Cardiac muscle cell (in vitro differentiated cells and primary cell): ENCODE results near the gene FCHO1. TPM values are rescaled to one million over a fixed set of nuclear protein-coding genes. Genes with fewer than 3 reads are reported as not detected.

ENCODE experiments used
- DNase-seq, 2 donors: peaks; one replicate each; pipeline versions ENCODE4 v3.0.0 to v3.0.0-alpha.2; 2010 to 2017; ENCODE audit warnings: low read depth in 1 of 2, low spot score in 1 of 2
- H3K27ac ChIP-seq: fragments of 200-600 bp; sonication (generic); 2 replicates; pipeline ENCODE4 v1.5.1; 2016
- H3K27me3 ChIP-seq: fragments of 200-600 bp; sonication (generic); 2 replicates; pipeline ENCODE4 v1.6.0; 2016; ENCODE audit warnings: control low read depth
- H3K36me3 ChIP-seq: fragments of 200-600 bp; sonication (generic); 2 replicates; pipeline ENCODE4 v1.5.1; 2016; ENCODE audit warnings: control low read depth
- H3K4me1 ChIP-seq: fragments of 200-600 bp; sonication (generic); 2 replicates; pipeline ENCODE4 v1.8.1; 2017; ENCODE audit warnings: low read depth, mild to moderate bottlenecking, mixed run types
- H3K4me3 ChIP-seq: fragments of 200-600 bp; sonication (generic); 2 replicates; pipeline ENCODE4 v1.5.1; 2016; ENCODE audit warnings: mild to moderate bottlenecking
- H3K9me3 ChIP-seq: fragments of 200-600 bp; sonication (generic); 2 replicates; pipeline ENCODE4 v1.5.1; 2017; ENCODE audit warnings: low read depth, mild to moderate bottlenecking, control low read depth
- polyA plus RNA-seq: library from polyadenylated mRNA; unstranded; fragments of >200 nt; fragmentation: Nextera tagmentation; extraction: Ambion mirVana; gene quantifications from 2 replicates; pipeline ENCODE4 v1.2.1, GENCODE V29; 2016
- total RNA-seq: library from RNA; depleted of rRNA; stranded (reverse); fragments of >200 nt; gene quantifications from 2 replicates; pipeline ENCODE4 v1.2.3, GENCODE V29; 2016
- TF ChIP-seq, protein P1 (sequence below): IDR thresholded peaks from 2 replicates; pipeline ENCODE4 v1.5.1; 2012; ENCODE audit warnings: low read depth, mild to moderate bottlenecking, low read length

Gene FCHO1
- total and polyA plus RNA-seq, 2 experiments from 2014 or later = 2.5 to 3.1 TPM

DNA sequence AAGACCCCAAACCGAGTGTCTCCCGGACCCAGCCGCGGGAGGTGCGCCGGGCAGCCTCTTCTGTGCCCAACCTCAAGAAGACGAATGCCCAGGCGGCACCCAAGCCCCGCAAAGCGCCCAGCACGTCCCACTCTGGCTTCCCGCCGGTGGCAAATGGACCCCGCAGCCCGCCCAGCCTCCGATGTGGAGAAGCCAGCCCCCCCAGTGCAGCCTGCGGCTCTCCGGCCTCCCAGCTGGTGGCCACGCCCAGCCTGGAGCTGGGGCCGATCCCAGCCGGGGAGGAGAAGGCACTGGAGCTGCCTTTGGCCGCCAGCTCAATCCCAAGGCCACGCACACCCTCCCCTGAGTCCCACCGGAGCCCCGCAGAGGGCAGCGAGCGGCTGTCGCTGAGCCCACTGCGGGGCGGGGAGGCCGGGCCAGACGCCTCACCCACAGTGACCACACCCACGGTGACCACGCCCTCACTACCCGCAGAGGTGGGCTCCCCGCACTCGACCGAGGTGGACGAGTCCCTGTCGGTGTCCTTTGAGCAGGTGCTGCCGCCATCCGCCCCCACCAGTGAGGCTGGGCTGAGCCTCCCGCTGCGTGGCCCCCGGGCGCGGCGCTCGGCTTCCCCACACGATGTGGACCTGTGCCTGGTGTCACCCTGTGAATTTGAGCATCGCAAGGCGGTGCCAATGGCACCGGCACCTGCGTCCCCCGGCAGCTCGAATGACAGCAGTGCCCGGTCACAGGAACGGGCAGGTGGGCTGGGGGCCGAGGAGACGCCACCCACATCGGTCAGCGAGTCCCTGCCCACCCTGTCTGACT, 24.1 kb upstream of the FCHO1 start:
- no peaks in the 10 kb centered on the region for H3K4me1 ChIP-seq
- DNase-seq = no peak
- no peaks in the 10 kb centered on the region for H3K9me3 ChIP-seq
- no peak overlapping the region for H3K4me3 ChIP-seq
- H3K27me3 ChIP-seq = no peaks in the 10 kb centered on the region
- TF ChIP-seq, protein P1, sequence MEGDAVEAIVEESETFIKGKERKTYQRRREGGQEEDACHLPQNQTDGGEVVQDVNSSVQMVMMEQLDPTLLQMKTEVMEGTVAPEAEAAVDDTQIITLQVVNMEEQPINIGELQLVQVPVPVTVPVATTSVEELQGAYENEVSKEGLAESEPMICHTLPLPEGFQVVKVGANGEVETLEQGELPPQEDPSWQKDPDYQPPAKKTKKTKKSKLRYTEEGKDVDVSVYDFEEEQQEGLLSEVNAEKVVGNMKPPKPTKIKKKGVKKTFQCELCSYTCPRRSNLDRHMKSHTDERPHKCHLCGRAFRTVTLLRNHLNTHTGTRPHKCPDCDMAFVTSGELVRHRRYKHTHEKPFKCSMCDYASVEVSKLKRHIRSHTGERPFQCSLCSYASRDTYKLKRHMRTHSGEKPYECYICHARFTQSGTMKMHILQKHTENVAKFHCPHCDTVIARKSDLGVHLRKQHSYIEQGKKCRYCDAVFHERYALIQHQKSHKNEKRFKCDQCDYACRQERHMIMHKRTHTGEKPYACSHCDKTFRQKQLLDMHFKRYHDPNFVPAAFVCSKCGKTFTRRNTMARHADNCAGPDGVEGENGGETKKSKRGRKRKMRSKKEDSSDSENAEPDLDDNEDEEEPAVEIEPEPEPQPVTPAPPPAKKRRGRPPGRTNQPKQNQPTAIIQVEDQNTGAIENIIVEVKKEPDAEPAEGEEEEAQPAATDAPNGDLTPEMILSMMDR = no peak
- peaks cover 19% of the 10 kb centered on the region for H3K36me3 ChIP-seq
- H3K27ac ChIP-seq = no peak overlapping the region

DNA sequence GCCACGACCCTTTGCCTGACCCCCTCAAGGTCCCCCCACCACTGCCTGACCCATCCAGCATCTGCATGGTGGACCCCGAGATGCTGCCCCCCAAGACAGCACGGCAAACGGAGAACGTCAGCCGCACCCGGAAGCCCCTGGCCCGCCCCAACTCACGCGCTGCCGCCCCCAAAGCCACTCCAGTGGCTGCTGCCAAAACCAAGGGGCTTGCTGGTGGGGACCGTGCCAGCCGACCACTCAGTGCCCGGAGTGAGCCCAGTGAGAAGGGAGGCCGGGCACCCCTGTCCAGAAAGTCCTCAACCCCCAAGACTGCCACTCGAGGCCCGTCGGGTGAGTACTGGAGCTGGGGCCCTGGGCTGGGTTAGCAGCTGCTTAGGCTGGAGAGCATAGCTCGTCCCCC, 23.4 kb upstream of the FCHO1 start:
- Histone ChIP-seq H3K4me3 (no peak overlapping the region), H3K9me3 (no peaks in the 10 kb centered on the region), H3K27ac (no peak overlapping the region), H3K27me3 (no peaks in the 10 kb centered on the region), H3K36me3 (peaks cover 19% of the 10 kb centered on the region), H3K4me1 (no peaks in the 10 kb centered on the region)
- TF ChIP-seq, protein P1 = no peak
- no peak for DNase-seq

DNA sequence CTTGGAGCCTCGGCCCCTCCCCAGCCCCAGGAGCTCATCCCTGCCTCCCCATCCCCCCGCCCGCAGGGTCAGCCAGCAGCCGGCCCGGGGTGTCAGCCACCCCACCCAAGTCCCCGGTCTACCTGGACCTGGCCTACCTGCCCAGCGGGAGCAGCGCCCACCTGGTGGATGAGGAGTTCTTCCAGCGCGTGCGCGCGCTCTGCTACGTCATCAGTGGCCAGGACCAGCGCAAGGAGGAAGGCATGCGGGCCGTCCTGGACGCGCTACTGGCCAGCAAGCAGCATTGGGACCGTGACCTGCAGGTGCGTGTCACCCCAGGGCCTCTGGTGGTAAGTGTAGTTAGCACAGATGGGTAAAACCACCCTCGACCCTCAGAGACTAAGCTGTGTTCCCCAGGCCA, 18.1 kb upstream of the FCHO1 start:
- Histone ChIP-seq H3K4me1 (no peaks in the 10 kb centered on the region), H3K4me3 (no peak overlapping the region), H3K27ac (no peak overlapping the region), H3K9me3 (no peaks in the 10 kb centered on the region), H3K36me3 (peaks cover 4% of the 10 kb centered on the region), H3K27me3 (no peaks in the 10 kb centered on the region)
- DNase-seq = no peak
- TF ChIP-seq, protein P1 = no peak

GRCh38 chr19:17734146-17734545, 17.1 kb upstream of the FCHO1 start:
- no peak overlapping the region for H3K4me3 ChIP-seq
- TF ChIP-seq, protein P1 = no peak
- no peaks in the 10 kb centered on the region for H3K4me1 ChIP-seq
- no peak for DNase-seq
- no peaks in the 10 kb centered on the region for H3K27me3 ChIP-seq
- no peaks in the 10 kb centered on the region for H3K9me3 ChIP-seq
- H3K27ac ChIP-seq = no peak overlapping the region
- H3K36me3 ChIP-seq = peaks cover 4% of the 10 kb centered on the region

GRCh38 chr19:17735410-17735809, 15.9 kb upstream of the FCHO1 start:
- H3K27me3 ChIP-seq = no peaks in the 10 kb centered on the region
- no peak for DNase-seq
- TF ChIP-seq, protein P1 = no peak
- no peaks in the 10 kb centered on the region for H3K9me3 ChIP-seq
- H3K36me3 ChIP-seq = peaks cover 4% of the 10 kb centered on the region
- no peak overlapping the region for H3K27ac ChIP-seq
- no peaks in the 10 kb centered on the region for H3K4me1 ChIP-seq
- H3K4me3 ChIP-seq = no peak overlapping the region
